GM23338 (cell line): Measurements from ENCODE around the gene RPL3. TPM values are rescaled to one million over a fixed set of nuclear protein-coding genes. Genes with fewer than 3 reads are reported as not detected.

Experiments
- ATAC-seq: fragments of 200-7000 bp; cut with Tn5 transposase; 3 replicates; pipeline ENCODE4 v1.9.1; 2020
- DNase-seq: peaks from one replicate; pipeline ENCODE4 v3.0.0-alpha.2; 2015; ENCODE audit warnings: low spot score
- H2AFZ ChIP-seq: fragments of 200-600 bp; sonication (generic); 2 replicates; pipeline ENCODE4 v1.8.0; 2016; ENCODE audit warnings: antibody characterized with exemption, mild to moderate bottlenecking, moderate library complexity
- H3F3A ChIP-seq: fragments of 200-600 bp; sonication (generic); replicated peaks from 2 replicates; pipeline ENCODE4 v1.8.0; 2017; ENCODE audit warnings: antibody characterized with exemption, mixed run types, low read depth
- H3K27ac ChIP-seq: fragments of 200-600 bp; sonication (generic); 2 replicates; pipeline ENCODE4 v1.6.1; 2016; ENCODE audit warnings: low read depth
- H3K27me3 ChIP-seq: fragments of 200-600 bp; sonication (generic); 2 replicates; pipeline ENCODE4 v1.8.0; 2016; ENCODE audit warnings: mild to moderate bottlenecking, mixed run types, moderate library complexity; ENCODE audit not compliant: insufficient read depth
- H3K36me3 ChIP-seq: fragments of 200-600 bp; sonication (generic); 2 replicates; pipeline ENCODE4 v1.8.0; 2016; ENCODE audit warnings: mild to moderate bottlenecking; ENCODE audit not compliant: insufficient read depth
- H3K4me1 ChIP-seq: fragments of 200-600 bp; sonication (generic); 2 replicates; pipeline ENCODE4 v1.8.0; 2016; ENCODE audit warnings: mild to moderate bottlenecking, moderate library complexity; ENCODE audit not compliant: insufficient read depth
- H3K4me2 ChIP-seq: fragments of 200-600 bp; sonication (generic); 2 replicates; pipeline ENCODE4 v1.7.1; 2017; ENCODE audit warnings: mixed run types
- H3K4me3 ChIP-seq: fragments of 200-600 bp; sonication (generic); 2 replicates; pipeline ENCODE4 v1.6.1; 2016; ENCODE audit warnings: mixed run types
- H3K79me2 ChIP-seq: fragments of 200-600 bp; sonication (generic); replicated peaks from 2 replicates; pipeline ENCODE4 v1.8.0; 2017; ENCODE audit warnings: mild to moderate bottlenecking; ENCODE audit not compliant: insufficient read depth
- H3K9me2 ChIP-seq: fragments of 200-600 bp; sonication (generic); 2 replicates; pipeline ENCODE4 v1.8.0; 2017; ENCODE audit not compliant: insufficient read depth
- H4K20me1 ChIP-seq: fragments of 200-600 bp; sonication (generic); replicated peaks from 2 replicates; pipeline ENCODE4 v1.8.0; 2017; ENCODE audit warnings: mild to moderate bottlenecking; ENCODE audit not compliant: insufficient read depth
- H3K27ac Mint-ChIP-seq: 2 replicates; pipeline ENCODE4 v1.8.0; 2020; ENCODE audit warnings: inconsistent platforms, mild to moderate bottlenecking, moderate library complexity, mixed read lengths
- H3K27me3 Mint-ChIP-seq: 3 replicates; pipeline ENCODE4 v1.8.0; 2022; ENCODE audit warnings: low read depth, mild to moderate bottlenecking, moderate library complexity, mixed read lengths, inconsistent platforms; ENCODE audit not compliant: insufficient read depth, poor library complexity
- H3K36me3 Mint-ChIP-seq: 3 replicates; pipeline ENCODE4 v1.8.0; 2021; ENCODE audit warnings: low read depth, mild to moderate bottlenecking, inconsistent platforms, moderate library complexity, mixed read lengths
- H3K4me1 Mint-ChIP-seq: 3 replicates; pipeline ENCODE4 v1.8.0; 2020; ENCODE audit warnings: mild to moderate bottlenecking, inconsistent platforms, mixed read lengths
- H3K4me3 Mint-ChIP-seq: 3 replicates; pipeline ENCODE4 v1.8.0; 2021; ENCODE audit warnings: moderate library complexity, mild to moderate bottlenecking, inconsistent platforms, mixed read lengths
- H3K9me3 Mint-ChIP-seq: 3 replicates; pipeline ENCODE4 v1.8.0; 2020; ENCODE audit warnings: moderate library complexity, mild to moderate bottlenecking, inconsistent platforms, mixed read lengths
- CREB1 ChIP-seq: fragments of 250-450 bp; sonication (Bioruptor Pico); IDR thresholded peaks from 2 replicates; pipeline ENCODE4 v1.5.0; 2020; ENCODE audit warnings: low read depth, mild to moderate bottlenecking, moderate library complexity
- CTCF ChIP-seq, 2 experiments: fragments of 200-600 bp in 1 of 2; sonication (generic) in 1 of 2; conservative IDR thresholded peaks; 2 replicates each; pipeline versions ENCODE4 v1.5.1 to v1.6.1; 2016 to 2017; ENCODE audit warnings: antibody characterized with exemption in 2 of 2, low read depth in 2 of 2, mild to moderate bottlenecking in 2 of 2, moderate library complexity in 1 of 2
- ETS1 ChIP-seq: IDR thresholded peaks from 2 replicates; pipeline ENCODE4 v1.6.1; 2016; ENCODE audit warnings: antibody characterized with exemption
- EZH2 ChIP-seq: fragments of 200-600 bp; sonication (generic); IDR thresholded peaks from one replicate; pipeline ENCODE4 v1.8.0; 2017; ENCODE audit warnings: antibody characterized with exemption, mild to moderate bottlenecking, low read depth; ENCODE audit not compliant: unreplicated experiment
- EZH2phosphoT487 ChIP-seq: fragments of 200-600 bp; sonication (generic); IDR thresholded peaks from one replicate; pipeline ENCODE4 v1.8.1; 2018; ENCODE audit warnings: antibody characterized with exemption; ENCODE audit not compliant: unreplicated experiment
- JUNB ChIP-seq: IDR thresholded peaks from one replicate; pipeline ENCODE4 v1.6.1; 2016; ENCODE audit warnings: antibody characterized with exemption; ENCODE audit not compliant: unreplicated experiment
- NANOG ChIP-seq: IDR thresholded peaks from 2 replicates; pipeline ENCODE4 v1.6.1; 2016; ENCODE audit warnings: antibody characterized with exemption, borderline replicate concordance
- POLR2AphosphoS5 ChIP-seq: IDR thresholded peaks from 2 replicates; pipeline ENCODE4 v1.6.1; 2016; ENCODE audit warnings: antibody characterized with exemption, low read depth
- REST ChIP-seq: IDR thresholded peaks from one replicate; pipeline ENCODE4 v1.6.1; 2018; ENCODE audit warnings: antibody characterized with exemption; ENCODE audit not compliant: unreplicated experiment
- STAT1 ChIP-seq: IDR thresholded peaks from one replicate; pipeline ENCODE4 v1.6.1; 2016; ENCODE audit warnings: antibody characterized with exemption; ENCODE audit not compliant: unreplicated experiment
- ZNF114 ChIP-seq: fragments of 250-450 bp; sonication (Bioruptor Pico); IDR thresholded peaks from 2 replicates; pipeline ENCODE4 v1.5.0; 2020; ENCODE audit warnings: mild to moderate bottlenecking, moderate library complexity
- ZNF331 ChIP-seq: fragments of 250-450 bp; sonication (Bioruptor Pico); IDR thresholded peaks from 2 replicates; pipeline ENCODE4 v1.5.0; 2020; ENCODE audit warnings: low read depth, mild to moderate bottlenecking, moderate library complexity
- ZNF462 ChIP-seq: fragments of 250-450 bp; sonication (Bioruptor Pico); IDR thresholded peaks from 2 replicates; pipeline ENCODE4 v1.5.0; 2020; ENCODE audit warnings: mild to moderate bottlenecking, moderate library complexity
- polyA plus RNA-seq: library from polyadenylated mRNA; unstranded; fragments of >200 nt; fragmentation: Nextera tagmentation; extraction: Ambion mirVana; gene quantifications from 2 replicates; pipeline ENCODE4 v1.2.1, GENCODE V29; 2016
- total RNA-seq: library from RNA; depleted of rRNA; stranded (reverse); fragments of >200 nt; shearing (Covaris generic); gene quantifications from 2 replicates; pipeline ENCODE4 v1.2.3, GENCODE V29; 2014

The RPL3 gene
- total and polyA plus RNA-seq, 2 experiments from 2014 or later = 1,983 to 3,244 TPM

GRCh38 chr22:39293766-39294368 lies 25.6 kb downstream of the RPL3 start:
- TF ChIP-seq EZH2phosphoT487 (no peak), JUNB (no peak), CREB1 (CRISPR knock-in tag) (no peak), NANOG (no peak), ETS1 (no peak), ZNF331 (CRISPR knock-in tag) (no peak), CTCF (conservative IDR thresholded peaks at IDR 0.05; ENCODE audit: low read depth in 2 of 2) (no peak), POLR2AphosphoS5 (no peak), STAT1 (no peak), ZNF114 (CRISPR knock-in tag) (no peak), REST (no peak), EZH2 (no peak), ZNF462 (CRISPR knock-in tag) (no peak)
- ATAC-seq (no peak), DNase-seq (no peak)
- no peak overlapping the region; the same call in 2 of the 3 replicates for H3K4me3 Mint-ChIP-seq
- H3K27me3 ChIP-seq = no peaks in the 10 kb centered on the region
- H3K27ac Mint-ChIP-seq = no peak overlapping the region
- no peaks in the 10 kb centered on the region for H3K9me3 Mint-ChIP-seq
- no peaks in the 10 kb centered on the region for H3K79me2 ChIP-seq
- H3K4me1 ChIP-seq = peaks cover 11% of the 10 kb centered on the region; the same call in 1 of the 2 replicates
- no peak overlapping the region for H2AFZ ChIP-seq
- H3K27me3 Mint-ChIP-seq = peaks cover 27% of the 10 kb centered on the region
- H4K20me1 ChIP-seq = no peaks in the 10 kb centered on the region
- no peaks in the 10 kb centered on the region for H3K9me2 ChIP-seq
- H3K4me3 ChIP-seq = no peak overlapping the region
- H3K36me3 ChIP-seq = no peaks in the 10 kb centered on the region
- H3K36me3 Mint-ChIP-seq = no peaks in the 10 kb centered on the region; the same call in 2 of the 3 replicates
- H3K27ac ChIP-seq = no peak overlapping the region
- peaks cover 28% of the 10 kb centered on the region for H3K4me1 Mint-ChIP-seq
- H3F3A ChIP-seq = no peaks in the 10 kb centered on the region
- no peak overlapping the region for H3K4me2 ChIP-seq
